GM12878 (cell line): ENCODE results near the gene POU2F3. TPM values are rescaled to one million over a fixed set of nuclear protein-coding genes. Genes with fewer than 3 reads are reported as not detected.

Source experiments
- ATAC-seq: fragments of 200-7000 bp; cut with Tn5 transposase; 3 replicates; pipeline ENCODE4 v1.9.1; 2020; ENCODE audit warnings: mild to moderate bottlenecking, moderate library complexity
- BruUV-seq: library from RNA; stranded (reverse); fragments of 400-500 nt; replicated peaks from 2 replicates; lab custom pipeline; 2021; lab: Mats Ljungman, UMichigan
- CTCF ChIA-PET: fragments of 300-600 bp; sonication (Branson Sonifier 250); formaldehyde crosslinking; extraction: SDS; loops from one replicate; lab custom pipeline; 2021; ENCODE audit warnings: inconsistent platforms; lab: Yijun Ruan, JAX
- POLR2A ChIA-PET: fragments of 350-600 bp; formaldehyde crosslinking; extraction: SDS; loops from one replicate; lab custom pipeline; 2021; ENCODE audit warnings: inconsistent platforms; lab: Charles Lee
- RAD21 ChIA-PET: fragments of 300-600 bp; sonication (Branson Sonifier 250); formaldehyde crosslinking; loops from one replicate; lab custom pipeline; 2023; ENCODE audit warnings: antibody characterized with exemption; ENCODE audit not compliant: unreplicated experiment; lab: Charles Lee
- SMC1A ChIA-PET: fragments of 300-600 bp; sonication (Branson Sonifier 250); formaldehyde crosslinking; loops from one replicate; lab custom pipeline; 2023; ENCODE audit not compliant: unreplicated experiment, uncharacterized antibody; lab: Charles Lee
- DNase-seq: peaks from one replicate; pipeline ENCODE4 v3.0.0-alpha.2; 2011; ENCODE audit warnings: low read depth, low spot score
- FAIRE-seq: peaks from 3 replicates; lab custom pipeline; 2011; peaks lifted over from hg19 to GRCh38; lab: Jason Lieb, UNC
- H2AFZ ChIP-seq: 2 replicates; pipeline ENCODE4 v1.6.0; 2011; ENCODE audit warnings: low read depth, low read length, control low read depth; ENCODE audit not compliant: control insufficient read depth
- H3K27ac ChIP-seq: 2 replicates; pipeline ENCODE4 v1.5.1; 2011; ENCODE audit warnings: control low read depth; ENCODE audit not compliant: control insufficient read depth, insufficient read depth
- H3K27me3 ChIP-seq, 2 experiments: replicated peaks in 1 of 2; 2 replicates each; pipeline versions ENCODE4 v1.6.0 to v1.6.1; 2011; ENCODE audit warnings: low read length in 1 of 2; ENCODE audit not compliant: control insufficient read depth in 2 of 2, insufficient read depth in 2 of 2
- H3K36me3 ChIP-seq, 2 experiments: 2 replicates each; pipeline ENCODE4 v1.5.1; 2011; ENCODE audit warnings: low read length in 1 of 2; ENCODE audit not compliant: control insufficient read depth in 2 of 2, insufficient read depth in 2 of 2
- H3K4me1 ChIP-seq: 2 replicates; pipeline ENCODE4 v1.6.1; 2011; ENCODE audit warnings: mild to moderate bottlenecking, low read length, moderate library complexity, mixed read lengths; ENCODE audit not compliant: control insufficient read depth, insufficient read depth
- H3K4me2 ChIP-seq: 2 replicates; pipeline ENCODE4 v1.6.0; 2011; ENCODE audit warnings: control low read depth; ENCODE audit not compliant: control insufficient read depth, insufficient read depth
- H3K4me3 ChIP-seq: fragments of 200-600 bp; sonication (generic); 2 replicates; pipeline ENCODE4 v1.5.1; 2016
- H3K79me2 ChIP-seq: 2 replicates; pipeline ENCODE4 v1.6.0; 2011; ENCODE audit warnings: low read length; ENCODE audit not compliant: control insufficient read depth, insufficient read depth
- H3K9ac ChIP-seq: 2 replicates; pipeline ENCODE4 v1.8.0; 2011; ENCODE audit warnings: low read length, control low read depth, mixed read lengths; ENCODE audit not compliant: control insufficient read depth, insufficient read depth
- H3K9me3 ChIP-seq: replicated peaks from 3 replicates; pipeline ENCODE4 v1.5.1; 2011; ENCODE audit warnings: mild to moderate bottlenecking, low read length; ENCODE audit not compliant: control insufficient read depth, insufficient read depth
- H4K20me1 ChIP-seq: 2 replicates; pipeline ENCODE4 v1.6.0; 2011; ENCODE audit not compliant: control insufficient read depth, insufficient read depth
- CEBPZ ChIP-seq: fragments of 150-350 bp; IDR thresholded peaks from 2 replicates; pipeline ENCODE4 v1.6.1; 2016; ENCODE audit warnings: low read depth, low read length
- MLLT1 ChIP-seq: fragments of 450-650 bp; IDR thresholded peaks from 2 replicates; pipeline ENCODE4 v1.6.1; 2016; ENCODE audit warnings: mild to moderate bottlenecking
- NFYA ChIP-seq: IDR thresholded peaks from 2 replicates; pipeline ENCODE4 v1.6.1; 2011; ENCODE audit warnings: low read depth, mild to moderate bottlenecking, low read length, improper control_type of control experiment, borderline replicate concordance
- POLR2AphosphoS2 ChIP-seq: IDR thresholded peaks from 2 replicates; pipeline ENCODE4 v1.6.1; 2011; ENCODE audit warnings: low read depth, mild to moderate bottlenecking, low read length, improper control_type of control experiment, moderate library complexity
- SPI1 ChIP-seq: IDR thresholded peaks from 2 replicates; pipeline ENCODE4 v1.6.1; 2011; ENCODE audit warnings: low read depth, mild to moderate bottlenecking, low read length, moderate library complexity, borderline replicate concordance; ENCODE audit not compliant: insufficient read depth
- WGBS: methylation state at CpG from one replicate; pipeline ENCODE4 v1.1.6; 2016; ENCODE audit warnings: low lambda C conversion rate; ENCODE audit not compliant: insufficient replicate concordance, insufficient coverage; ENCODE audit errors: missing lambda C conversion rate; 5-methylcytosine and 5-hydroxymethylcytosine counted together
- in situ Hi-C: fragments of 300-500 bp; cut with MboI; formaldehyde crosslinking; loops from 9 replicates; pipeline ENCODE4 v1.14.3; 2018; ENCODE audit warnings: mixed read lengths
- intact Hi-C: fragments of 100-400 bp; cut with micrococcal nuclease; formaldehyde crosslinking; loops from one replicate; pipeline ENCODE4 v1.14.2; 2022; ENCODE audit not compliant: unreplicated experiment
- polyA plus RNA-seq, 11 experiments: library from polyadenylated mRNA; depleted of rRNA in 4 of 11; unstranded in 6 of 11; stranded (reverse) in 5 of 11; fragments of >200 nt; fragmentation: Nextera tagmentation in 4 of 11; fragmentation: Illumina TruSeq in 1 of 11; extraction: Ambion mirVana in 4 of 11; extraction: Trizol in 1 of 11; gene quantifications; 1 replicate in 1 of 11; 2 replicates in 10 of 11; pipeline versions ENCODE4 v1.2.1 to v1.2.3, GENCODE V29; 2011 to 2016; ENCODE audit warnings: inconsistent platforms in 2 of 11, missing spikeins in 2 of 11, low read depth in 1 of 11
- total RNA-seq, 4 experiments: library from RNA; depleted of rRNA in 3 of 4; stranded (reverse); fragments of >200 nt in 3 of 4; fragmentation: Illumina TruSeq in 1 of 4; extraction: Trizol in 1 of 4; gene quantifications; 2 replicates each; pipeline versions ENCODE4 v1.2.1 to v1.2.3, GENCODE V29; 2013 to 2021

The POU2F3 gene
- total and polyA plus RNA-seq, 10 of the 15 experiments (the other 5 are each of a cell fraction or from before 2014, with no cell fraction given) = 0.09 to 4.4 (median 0.33) TPM

GRCh38 chr11:120217526-120217925, 22.4 kb upstream of the POU2F3 start:
- H3K27ac ChIP-seq = no peak overlapping the region
- no peak overlapping the region for H3K4me2 ChIP-seq
- WGBS = 78% methylated on average over 12 of the region's 12 CpGs
- CTCF ChIA-PET = no interaction called here
- SMC1A ChIA-PET = no interaction called here
- no peaks in the 10 kb centered on the region for H3K27me3 ChIP-seq
- in situ Hi-C loops = no loop called here
- H3K36me3 ChIP-seq = no peaks in the 10 kb centered on the region
- H2AFZ ChIP-seq = no peak overlapping the region
- no peaks in the 10 kb centered on the region for H3K9me3 ChIP-seq
- ATAC-seq (no peak), DNase-seq (no peak), FAIRE-seq (no peak)
- H3K79me2 ChIP-seq = no peaks in the 10 kb centered on the region
- POLR2A ChIA-PET = no interaction called here
- no TSS peak for BruUV-seq
- no peaks in the 10 kb centered on the region for H3K4me1 ChIP-seq
- TF ChIP-seq SPI1 (no peak), CEBPZ (no peak), MLLT1 (no peak), NFYA (no peak), POLR2AphosphoS2 (no peak)
- RAD21 ChIA-PET = no interaction called here
- no peak overlapping the region for H3K4me3 ChIP-seq
- intact Hi-C loops = no loop called here
- no peak overlapping the region for H3K9ac ChIP-seq
- H4K20me1 ChIP-seq = no peaks in the 10 kb centered on the region
